HepG2 (cell line): Measurements from ENCODE around the gene PLEKHM2. TPM values are rescaled to one million over a fixed set of nuclear protein-coding genes. Genes with fewer than 3 reads are reported as not detected.
A peak's percentile ranks its signal among the peaks of the same experiment; 100 is the strongest.

ENCODE experiments used
- ATAC-seq: fragments of 200-7000 bp; cut with Tn5 transposase; 3 replicates; pipeline ENCODE4 v1.9.1; 2020; ENCODE audit warnings: mild to moderate bottlenecking, moderate library complexity
- BruUV-seq: library from RNA; stranded (reverse); fragments of 400-500 nt; replicated peaks from 2 replicates; lab custom pipeline; 2021; lab: Mats Ljungman, UMichigan
- CTCF ChIA-PET: fragments of 300-600 bp; formaldehyde crosslinking; extraction: SDS; loops from one replicate; lab custom pipeline; 2021; ENCODE audit warnings: low total read pairs, inconsistent platforms, low intra/inter-chr PET ratio; lab: Yijun Ruan, JAX
- POLR2A ChIA-PET: fragments of 350-600 bp; sonication (Branson Sonifier 250); formaldehyde crosslinking; loops from one replicate; lab custom pipeline; 2020; ENCODE audit warnings: antibody characterized with exemption, inconsistent platforms; lab: Yijun Ruan, JAX
- DNase-seq: peaks from one replicate; pipeline ENCODE4 v3.0.0-alpha.2; 2015; ENCODE audit warnings: low spot score
- FAIRE-seq: peaks from 3 replicates; lab custom pipeline; 2011; peaks lifted over from hg19 to GRCh38; lab: Jason Lieb, UNC
- H2AFZ ChIP-seq: one replicate; pipeline ENCODE4 v1.6.1; 2011; ENCODE audit warnings: low read length, inconsistent platforms
- H3K27ac ChIP-seq: fragments of 300-600 bp; 3 replicates; pipeline ENCODE4 v1.8.0; 2011; ENCODE audit warnings: mixed run types, mild to moderate bottlenecking, mixed read lengths, low read length, inconsistent platforms; ENCODE audit not compliant: insufficient read depth; ENCODE audit errors: extremely low read length
- H3K27me3 ChIP-seq, 2 experiments: fragments of 200-600 bp in 1 of 2; 2 replicates in 1 of 2; 3 replicates in 1 of 2; pipeline versions ENCODE4 v1.6.0 to v1.8.0; 2011; ENCODE audit warnings: low read length in 2 of 2, mild to moderate bottlenecking in 2 of 2, moderate library complexity in 2 of 2, inconsistent platforms in 1 of 2; ENCODE audit not compliant: insufficient read depth in 2 of 2, control insufficient read depth in 1 of 2
- H3K36me3 ChIP-seq, 2 experiments: fragments of 200-600 bp in 1 of 2; replicated peaks in 1 of 2; 2 replicates in 1 of 2; 3 replicates in 1 of 2; pipeline versions ENCODE4 v1.5.1 to v1.8.0; 2011; ENCODE audit warnings: low read length in 2 of 2, inconsistent platforms in 1 of 2; ENCODE audit not compliant: insufficient read depth in 2 of 2, control insufficient read depth in 1 of 2
- H3K4me1 ChIP-seq: 2 replicates; pipeline ENCODE4 v1.5.1; 2012; ENCODE audit warnings: low read length, inconsistent platforms; ENCODE audit not compliant: insufficient read depth
- H3K4me2 ChIP-seq: 2 replicates; pipeline ENCODE4 v1.6.0; 2011; ENCODE audit warnings: low read depth, low read length, inconsistent platforms
- H3K4me3 ChIP-seq, 3 experiments: fragments of 200-600 bp in 1 of 3; sonication (generic), shearing (Covaris generic) in 1 of 3; replicated peaks in 1 of 3; 2 replicates each; pipeline ENCODE4 v1.5.1; 2011 to 2016; ENCODE audit warnings: low read length in 3 of 3, inconsistent platforms in 2 of 3, low read depth in 2 of 3, mild to moderate bottlenecking in 2 of 3, control low read depth in 1 of 3, mixed read lengths in 1 of 3; ENCODE audit not compliant: insufficient read depth in 1 of 3
- H3K79me2 ChIP-seq: one replicate; pipeline ENCODE4 v1.6.1; 2011; ENCODE audit warnings: low read length, inconsistent platforms; ENCODE audit not compliant: insufficient read depth
- H3K9ac ChIP-seq: 2 replicates; pipeline ENCODE4 v1.6.0; 2011; ENCODE audit warnings: mild to moderate bottlenecking, low read depth, low read length, inconsistent platforms; ENCODE audit not compliant: insufficient read depth
- H3K9me3 ChIP-seq: 2 replicates; pipeline ENCODE4 v1.5.1; 2012; ENCODE audit warnings: mild to moderate bottlenecking, low read length
- H4K20me1 ChIP-seq: 2 replicates; pipeline ENCODE4 v1.6.0; 2011; ENCODE audit warnings: inconsistent platforms, mild to moderate bottlenecking, low read length, moderate library complexity; ENCODE audit not compliant: insufficient read depth
- ISL2 ChIP-seq: sonication (generic); formaldehyde crosslinking; IDR thresholded peaks from 2 replicates; pipeline ENCODE4 v1.5.0; 2020; ENCODE audit warnings: missing genetic modification reagents
- KAT2B ChIP-seq: fragments of 150-350 bp; IDR thresholded peaks from 2 replicates; pipeline ENCODE4 v1.6.1; 2014; ENCODE audit warnings: low read depth, low read length, borderline replicate concordance
- PPARG ChIP-seq: conservative IDR thresholded peaks from 2 replicates; pipeline ENCODE4 v1.6.1; 2016; ENCODE audit warnings: missing biosample characterization, missing genetic modification reagents
- RBM22 ChIP-seq: fragments of 200-400 bp; formaldehyde crosslinking; optimal IDR thresholded peaks from 2 replicates; pipeline ENCODE3; 2017; ENCODE audit warnings: mild to moderate bottlenecking, low read length, moderate library complexity
- ZNF143 ChIP-seq: sonication (generic); formaldehyde crosslinking; IDR thresholded peaks from 2 replicates; pipeline ENCODE4 v1.4.0; 2020; ENCODE audit warnings: missing genetic modification reagents
- ZNF205 ChIP-seq: IDR thresholded peaks from 2 replicates; pipeline ENCODE4 v1.6.1; 2018; ENCODE audit warnings: missing biosample characterization, missing genetic modification reagents
- ZNF296 ChIP-seq: sonication (generic); formaldehyde crosslinking; conservative IDR thresholded peaks from 2 replicates; pipeline ENCODE4 v1.5.0; 2020; ENCODE audit warnings: mild to moderate bottlenecking, missing genetic modification reagents
- ZNF567 ChIP-seq: sonication (generic); formaldehyde crosslinking; IDR thresholded peaks from 2 replicates; pipeline ENCODE4 v1.8.1; 2023; ENCODE audit warnings: mild to moderate bottlenecking, missing genetic modification reagents, borderline replicate concordance
- ZNF768 ChIP-seq: sonication (generic); formaldehyde crosslinking; IDR thresholded peaks from 2 replicates; pipeline ENCODE4 v1.4.0; 2020; ENCODE audit warnings: missing genetic modification reagents
- ZNF770 ChIP-seq: sonication (generic); formaldehyde crosslinking; IDR thresholded peaks from 2 replicates; pipeline ENCODE4 v1.5.0; 2020; ENCODE audit warnings: mild to moderate bottlenecking, missing genetic modification reagents
- ZSCAN12 ChIP-seq: sonication (generic); formaldehyde crosslinking; IDR thresholded peaks from 2 replicates; pipeline ENCODE4 v1.9.0; 2021; ENCODE audit warnings: mild to moderate bottlenecking, missing genetic modification reagents
- WGBS: methylation state at CpG from one replicate; pipeline ENCODE4 v1.1.6; 2017; ENCODE audit warnings: low lambda C conversion rate; 5-methylcytosine and 5-hydroxymethylcytosine counted together
- in situ Hi-C: cut with HindIII; loops from 2 replicates; pipeline ENCODE4 v1.10.0; 2017; ENCODE audit warnings: low pct_unique_long_range_greater_than_20kb; ENCODE audit not compliant: extremely low pct_ligation_motif_present
- intact Hi-C: fragments of 100-400 bp; cut with micrococcal nuclease; formaldehyde crosslinking; loops from one replicate; pipeline ENCODE4 v1.10.0; 2022; ENCODE audit not compliant: unreplicated experiment
- polyA plus RNA-seq, 8 experiments: library from polyadenylated mRNA; depleted of rRNA in 3 of 8; stranded (reverse) in 7 of 8; unstranded in 1 of 8; fragments of >200 nt; fragmentation: Illumina TruSeq in 4 of 8; extraction: Trizol in 4 of 8; gene quantifications; 2 replicates each; pipeline versions ENCODE4 v1.2.1 to v1.2.3, GENCODE V29; 2011 to 2016; ENCODE audit warnings: low read depth in 4 of 8, missing spikeins in 1 of 8, mixed read lengths in 1 of 8; ENCODE audit not compliant: insufficient read depth in 1 of 8
- total RNA-seq, 5 experiments: library from RNA; depleted of rRNA; stranded (reverse); fragments of >200 nt; fragmentation: Illumina TruSeq; extraction: Trizol; gene quantifications; 2 replicates each; pipeline ENCODE4 v1.2.3, GENCODE V29; 2016; ENCODE audit warnings: low read depth in 1 of 5

PLEKHM2 gene
- total and polyA plus RNA-seq, 2 of the 13 experiments (the other 11 are each of a cell fraction or from before 2014, with no cell fraction given) = 16.5 to 27.3 TPM

GRCh38 chr1:15668089-15668754 lies 15.9 kb upstream of the PLEKHM2 start:
- DNase-seq = no peak
- peaks cover 12% of the 10 kb centered on the region; the same call in 1 of the 2 replicates for H3K4me1 ChIP-seq
- ChIA-PET POLR2A (no interaction called here), CTCF (no interaction called here)
- peak; percentile 64; the same call in 1 of the 2 replicates for TF ChIP-seq KAT2B
- no peak for TF ChIP-seq ZNF768 (CRISPR knock-in tag)
- no peak for TF ChIP-seq ZSCAN12 (CRISPR knock-in tag)
- TF ChIP-seq ZNF205 = no peak
- no peak for TF ChIP-seq ISL2 (CRISPR knock-in tag)
- no peak for TF ChIP-seq RBM22
- no peak for TF ChIP-seq ZNF296 (CRISPR knock-in tag)
- no peak for TF ChIP-seq ZNF143 (CRISPR knock-in tag)
- H2AFZ ChIP-seq = no peak overlapping the region
- intact Hi-C loops (no loop called here), in situ Hi-C loops (no loop called here)
- H3K27ac ChIP-seq = no peak overlapping the region
- H3K9me3 ChIP-seq = no peaks in the 10 kb centered on the region
- ATAC-seq = no peak
- no peaks in the 10 kb centered on the region for H4K20me1 ChIP-seq
- no peak overlapping the region for H3K4me2 ChIP-seq
- H3K79me2 ChIP-seq = no peaks in the 10 kb centered on the region
- H3K36me3 ChIP-seq = peaks cover 0 to 1% of the 10 kb centered on the region in 2 experiments; a peak in 1 of 5 replicates
- FAIRE-seq = no peak
- BruUV-seq = no TSS peak
- no peak overlapping the region for H3K9ac ChIP-seq
- 95% methylated on average over 5 of the region's 5 CpGs for WGBS
- no peaks in the 10 kb centered on the region for H3K27me3 ChIP-seq
- no peak overlapping the region for H3K4me3 ChIP-seq

- in situ Hi-C loops (no loop called here), intact Hi-C loops (no loop called here)
- H3K27ac ChIP-seq = no peak overlapping the region
- DNase-seq (no peak), ATAC-seq (no peak), FAIRE-seq (no peak)
- H4K20me1 ChIP-seq = no peaks in the 10 kb centered on the region
- ChIA-PET POLR2A (interaction anchor here (1.6 to 2.3 kb wide), 2 partner anchors 12 to 142 kb away, joined by 5 to 8 read pairs; partner anchors contain the start of gene DNAJC16), CTCF (no interaction called here)
- H3K79me2 ChIP-seq = no peaks in the 10 kb centered on the region
- no peak overlapping the region for H3K4me3 ChIP-seq
- no peaks in the 10 kb centered on the region for H3K27me3 ChIP-seq
- H3K4me1 ChIP-seq = peaks cover 12% of the 10 kb centered on the region; the same call in 1 of the 2 replicates
- BruUV-seq = no TSS peak
- no peaks in the 10 kb centered on the region for H3K9me3 ChIP-seq
- H3K9ac ChIP-seq = no peak overlapping the region
- no peak for TF ChIP-seq PPARG (CRISPR knock-in tag)
- peak; percentile 6 for TF ChIP-seq RBM22
- no peak for TF ChIP-seq ZNF567 (CRISPR knock-in tag)
- TF ChIP-seq ZNF770 (CRISPR knock-in tag) = peak; percentile 52; the same call in 1 of the 2 replicates
- no peak overlapping the region for H2AFZ ChIP-seq
- H3K36me3 ChIP-seq = peaks cover 0 to 1% of the 10 kb centered on the region in 2 experiments; a peak in 1 of 5 replicates
- H3K4me2 ChIP-seq = no peak overlapping the region
- WGBS = 89% methylated on average over 10 of the region's 10 CpGs
Observed at GRCh38 chr1:15669074-15669473, 15.0 kb upstream of the PLEKHM2 start.
